GM21381 (cell line): ENCODE measurements around the gene PALM.

Experiments
- ATAC-seq: cut with Tn5 transposase; IDR thresholded peaks from one replicate; pipeline ENCODE4 v1.9.1; 2021; ENCODE audit warnings: mild to moderate bottlenecking, moderate library complexity; ENCODE audit not compliant: unreplicated experiment

Gene PALM

DNA sequence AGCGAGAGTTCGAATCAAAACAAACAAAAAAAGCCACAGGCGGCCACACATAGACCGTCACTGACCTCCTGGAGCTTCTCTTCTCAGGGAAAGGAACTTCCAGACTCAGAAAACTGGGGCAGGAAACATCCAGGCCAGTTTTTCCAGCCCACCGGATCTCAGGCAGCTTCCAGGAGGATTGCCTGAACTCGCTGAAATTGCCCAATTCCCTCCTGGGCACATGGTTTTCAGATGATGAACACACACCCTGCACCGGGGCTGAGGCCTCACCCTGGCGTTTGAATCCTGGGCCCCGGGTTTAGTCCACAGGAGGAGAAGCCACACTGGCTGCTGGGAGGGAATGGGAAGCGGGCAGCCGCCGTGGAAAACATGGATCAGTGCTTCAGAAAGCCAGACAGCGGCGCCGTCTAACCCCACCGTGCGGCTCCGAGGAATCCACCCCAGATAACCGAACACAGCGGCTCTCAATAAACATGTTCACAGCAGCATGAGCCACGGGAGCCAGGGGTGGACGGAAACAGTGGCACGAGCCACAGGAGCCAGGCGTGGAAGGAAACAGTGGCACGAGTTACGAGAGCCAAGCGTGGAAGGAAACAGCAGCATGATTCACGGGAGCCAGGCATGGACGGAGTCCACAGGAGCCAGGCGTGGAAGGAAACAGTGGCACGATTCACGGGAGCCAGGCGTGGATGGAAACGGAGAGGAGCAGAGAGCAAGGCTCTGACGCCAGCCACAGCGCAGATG lies 70.3 kb downstream of the PALM start:
- ATAC-seq = no peak

DNA sequence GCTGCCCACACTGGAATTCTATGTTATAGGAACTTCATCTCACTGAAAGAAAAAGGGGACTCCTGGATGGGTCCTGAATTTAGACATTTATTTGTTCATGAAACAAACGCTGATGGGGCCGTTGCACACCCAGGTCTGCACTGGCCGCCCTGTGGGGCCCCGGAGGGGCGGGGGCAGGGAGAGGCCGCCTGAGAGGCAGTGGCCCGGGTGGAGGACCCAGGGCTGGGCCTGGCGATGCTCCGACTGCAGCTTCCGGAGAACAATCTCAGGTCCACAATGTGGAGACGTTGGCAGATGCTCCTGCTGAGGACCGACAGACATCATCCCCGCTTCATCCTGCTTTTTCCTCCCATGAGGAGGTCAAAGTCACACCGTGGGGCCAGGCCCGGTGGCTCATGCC lies 72.2 kb downstream of the PALM start:
- no peak for ATAC-seq

DNA sequence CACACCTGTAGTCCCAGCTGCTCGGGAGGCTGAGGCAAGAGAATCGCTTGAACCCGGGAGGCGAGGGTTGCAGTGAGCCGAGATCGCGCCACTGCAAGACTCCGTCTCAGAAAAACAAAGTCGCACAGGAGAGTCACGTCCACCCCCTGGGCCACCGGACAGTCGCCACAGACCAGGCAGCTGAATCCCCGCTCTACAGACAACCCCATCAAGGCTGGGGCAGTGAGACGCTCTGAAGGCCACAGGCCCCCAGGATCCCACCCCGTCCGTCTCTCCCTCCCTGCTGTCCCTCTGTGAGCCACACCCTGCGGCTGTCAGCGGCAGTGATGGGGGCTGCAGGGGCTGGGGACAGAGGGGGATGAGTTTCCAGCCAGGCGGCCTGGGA lies 73.1 kb downstream of the PALM start:
- ATAC-seq = no peak

DNA sequence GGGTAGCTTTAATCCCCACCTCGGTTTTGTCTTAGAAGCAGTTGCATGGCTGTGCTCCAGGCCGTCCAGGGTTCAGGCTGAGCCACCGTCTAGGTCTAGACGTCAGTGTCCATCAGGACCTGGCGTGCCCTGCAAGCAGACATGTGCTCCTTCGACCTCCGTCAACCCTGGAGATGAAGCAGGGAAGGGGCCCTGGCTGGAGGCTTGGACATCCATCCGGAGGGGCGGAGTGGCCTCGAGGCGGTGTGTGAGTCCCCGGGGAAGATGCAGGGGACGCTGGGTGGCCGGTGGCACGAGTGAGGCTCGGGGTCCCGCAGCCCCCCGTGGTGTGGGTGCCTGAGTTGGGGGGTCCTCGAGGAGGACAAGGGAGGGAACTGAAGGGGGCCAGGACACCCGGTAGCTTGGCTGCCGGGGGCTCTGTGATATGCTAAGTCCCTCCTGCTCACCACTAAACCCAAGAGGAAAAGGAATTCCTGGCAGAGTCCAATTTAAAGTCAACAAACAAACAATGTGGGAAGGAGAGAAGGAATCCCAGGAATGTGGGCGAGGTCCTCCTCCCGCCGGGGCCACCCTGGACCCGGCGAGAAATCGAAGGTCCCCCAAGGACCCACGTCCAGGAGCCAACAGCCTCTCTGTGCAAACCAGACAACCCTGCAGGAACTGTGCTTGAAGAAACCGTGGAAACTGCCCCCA lies 73.6 kb downstream of the PALM start:
- no peak for ATAC-seq

DNA sequence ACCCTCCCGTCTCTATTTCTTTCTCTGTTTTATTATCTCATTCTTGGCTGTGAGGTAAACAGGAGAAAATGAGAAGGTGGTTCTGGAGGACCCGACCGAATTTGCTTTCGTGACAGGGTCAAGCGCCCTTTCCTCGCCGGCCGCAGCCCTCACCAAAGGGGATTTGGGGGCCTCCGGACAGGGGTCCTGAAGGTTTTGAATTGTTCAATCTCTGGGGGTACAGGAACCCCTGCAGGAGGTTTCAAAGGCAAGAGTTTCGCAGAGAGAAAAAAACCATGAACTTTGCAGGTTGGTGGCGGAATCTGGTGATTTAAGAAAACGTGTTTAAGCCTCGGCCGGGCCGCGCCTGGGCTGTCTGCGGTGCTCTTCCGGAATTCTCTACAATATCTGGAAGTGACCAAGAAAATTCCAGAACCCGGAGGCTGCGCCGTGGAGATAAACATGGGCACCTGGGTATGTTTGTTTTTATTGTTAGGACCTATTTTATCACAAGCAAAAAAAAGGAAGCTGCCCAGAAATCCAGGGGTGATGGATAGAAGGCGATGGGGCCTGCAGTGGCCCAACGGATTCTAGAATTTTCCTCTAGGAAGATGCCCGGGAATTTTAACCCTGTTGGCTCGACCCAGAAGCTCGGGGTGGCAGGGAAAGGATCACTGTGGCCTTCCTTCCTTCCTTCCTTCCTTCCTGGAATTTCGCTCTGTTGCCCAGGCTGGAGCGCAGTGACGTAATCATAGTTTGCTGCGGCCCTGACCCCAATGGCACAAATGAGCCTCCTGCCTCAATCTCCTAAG lies 74.3 kb downstream of the PALM start:
- ATAC-seq = no peak

GRCh38 chr19:784541-784940 lies 75.8 kb downstream of the PALM start:
- no peak for ATAC-seq

GRCh38 chr19:787536-787935 lies 78.8 kb downstream of the PALM start:
- no peak for ATAC-seq

DNA sequence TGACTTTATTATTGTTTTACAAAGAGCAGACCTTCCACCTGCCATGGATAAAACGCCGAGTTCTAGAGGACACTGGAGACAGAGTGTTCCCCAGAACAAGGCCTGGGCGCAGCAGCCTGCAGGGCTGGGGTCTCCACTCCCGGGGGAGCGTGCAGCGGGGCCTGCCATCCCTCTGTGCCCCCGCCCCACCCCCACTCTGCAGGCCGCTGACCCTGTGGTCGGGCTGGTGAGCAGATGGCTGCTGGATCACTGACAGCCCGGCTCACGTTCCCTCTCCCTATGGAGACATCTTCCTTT lies 79.9 kb downstream of the PALM start:
- ATAC-seq = no peak

DNA sequence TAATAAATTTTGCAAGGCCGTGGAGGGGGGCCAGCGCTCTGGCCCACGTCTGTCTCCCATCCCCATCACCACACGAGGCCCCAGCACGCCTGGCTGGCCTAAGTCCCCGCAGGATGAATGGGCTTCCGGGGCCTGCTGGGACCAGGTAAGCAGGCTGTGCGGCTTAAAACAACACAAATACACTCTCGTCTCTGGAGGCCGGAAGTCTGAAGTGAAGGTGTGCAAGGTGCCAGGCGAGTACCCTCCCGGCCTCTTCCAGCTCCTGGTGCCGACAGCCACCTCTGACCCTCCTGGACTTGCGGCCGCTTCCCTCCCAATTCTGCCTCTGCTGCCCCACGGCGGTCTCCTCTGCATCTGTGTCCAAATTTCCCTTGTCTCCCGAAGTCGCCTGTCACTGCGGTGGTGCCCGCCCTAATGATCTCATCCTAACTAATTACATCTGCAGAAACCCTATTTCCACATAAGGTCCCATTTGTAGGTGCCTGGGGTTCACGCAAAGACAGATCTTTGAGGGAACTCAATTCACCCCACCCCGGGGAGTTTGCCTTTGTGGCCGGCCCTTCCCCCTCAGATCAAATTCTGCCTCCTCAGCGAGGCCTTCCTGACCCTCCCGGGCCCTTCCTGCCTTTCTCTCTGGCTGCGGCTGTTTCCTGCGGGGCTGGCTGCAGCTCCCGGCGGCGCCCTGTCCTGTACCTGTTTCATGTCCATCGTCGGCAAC lies 80.4 kb downstream of the PALM start:
- no peak for ATAC-seq

DNA sequence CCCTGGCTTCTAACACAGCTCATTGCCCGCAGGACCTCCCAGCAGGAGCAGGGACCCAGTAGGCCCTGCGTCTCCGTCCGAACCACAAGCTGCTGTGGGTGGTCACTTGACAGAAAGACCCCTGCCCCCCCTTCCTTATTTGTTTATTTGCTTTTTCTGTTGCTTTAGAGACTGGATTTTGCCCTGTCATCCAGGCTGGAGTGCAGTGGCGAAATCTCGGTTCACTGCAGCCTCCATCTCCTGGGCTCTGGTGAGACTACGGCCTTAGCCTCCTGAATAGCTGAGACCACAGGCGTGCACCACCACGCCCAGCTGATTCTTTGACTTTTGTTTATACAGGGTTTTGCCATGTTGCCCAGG lies 80.9 kb downstream of the PALM start:
- ATAC-seq = no peak

- ATAC-seq = no peak
Observed at GRCh38 chr19:791007-791566, 82.4 kb downstream of the PALM start.

- ATAC-seq = no peak
Observed at GRCh38 chr19:791567-792305, 83.0 kb downstream of the PALM start.

DNA sequence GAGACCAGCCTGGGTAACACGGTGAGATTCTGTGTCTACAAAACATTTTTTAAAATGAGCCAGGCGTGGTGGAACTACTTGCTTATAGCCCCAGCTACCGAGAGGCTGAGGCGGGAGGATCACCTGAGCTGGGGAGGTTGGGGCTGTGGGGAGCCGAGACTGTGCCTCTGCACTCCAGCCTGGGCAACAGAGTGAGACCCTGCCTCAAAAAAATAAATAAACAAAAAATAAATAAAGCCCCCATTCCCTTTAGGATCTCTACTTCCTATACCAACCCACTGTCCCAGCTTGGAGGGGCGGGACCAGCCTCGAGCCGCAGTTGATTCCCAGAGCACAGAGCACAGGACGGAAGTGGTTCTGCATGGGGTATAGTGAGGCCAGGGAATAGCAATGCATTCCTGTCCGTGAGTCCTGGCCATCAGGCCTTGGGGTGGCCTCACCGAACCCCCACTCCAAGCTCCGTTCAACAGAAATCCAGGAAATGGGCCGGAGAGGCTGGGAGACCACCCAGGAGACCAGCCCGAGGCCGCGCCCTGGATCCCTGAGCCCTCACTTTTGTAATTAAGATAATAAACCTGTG lies 83.7 kb downstream of the PALM start:
- ATAC-seq = no peak

DNA sequence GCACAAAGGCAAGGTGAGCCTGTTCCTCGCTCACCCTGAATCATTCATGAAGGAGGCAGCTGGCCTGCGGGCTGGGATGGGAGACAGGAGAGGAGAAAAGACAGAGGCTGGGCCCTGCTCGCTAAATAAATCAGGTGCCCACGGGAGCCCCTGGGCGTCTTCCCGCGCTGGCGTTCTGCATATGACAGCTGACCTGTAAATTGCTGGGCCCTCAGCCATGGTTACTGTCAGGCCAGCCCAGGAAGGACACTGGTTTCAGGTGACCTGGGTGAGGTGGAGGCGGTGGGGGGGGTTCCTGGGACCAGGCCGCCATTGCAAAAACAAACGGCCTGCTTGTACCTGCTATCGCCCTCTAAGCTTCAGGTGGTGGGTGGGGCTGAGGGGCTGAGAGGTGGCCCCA lies 85.1 kb downstream of the PALM start:
- ATAC-seq = no peak

- ATAC-seq = no peak
Observed at GRCh38 chr19:795073-795611, 86.4 kb downstream of the PALM start.

DNA sequence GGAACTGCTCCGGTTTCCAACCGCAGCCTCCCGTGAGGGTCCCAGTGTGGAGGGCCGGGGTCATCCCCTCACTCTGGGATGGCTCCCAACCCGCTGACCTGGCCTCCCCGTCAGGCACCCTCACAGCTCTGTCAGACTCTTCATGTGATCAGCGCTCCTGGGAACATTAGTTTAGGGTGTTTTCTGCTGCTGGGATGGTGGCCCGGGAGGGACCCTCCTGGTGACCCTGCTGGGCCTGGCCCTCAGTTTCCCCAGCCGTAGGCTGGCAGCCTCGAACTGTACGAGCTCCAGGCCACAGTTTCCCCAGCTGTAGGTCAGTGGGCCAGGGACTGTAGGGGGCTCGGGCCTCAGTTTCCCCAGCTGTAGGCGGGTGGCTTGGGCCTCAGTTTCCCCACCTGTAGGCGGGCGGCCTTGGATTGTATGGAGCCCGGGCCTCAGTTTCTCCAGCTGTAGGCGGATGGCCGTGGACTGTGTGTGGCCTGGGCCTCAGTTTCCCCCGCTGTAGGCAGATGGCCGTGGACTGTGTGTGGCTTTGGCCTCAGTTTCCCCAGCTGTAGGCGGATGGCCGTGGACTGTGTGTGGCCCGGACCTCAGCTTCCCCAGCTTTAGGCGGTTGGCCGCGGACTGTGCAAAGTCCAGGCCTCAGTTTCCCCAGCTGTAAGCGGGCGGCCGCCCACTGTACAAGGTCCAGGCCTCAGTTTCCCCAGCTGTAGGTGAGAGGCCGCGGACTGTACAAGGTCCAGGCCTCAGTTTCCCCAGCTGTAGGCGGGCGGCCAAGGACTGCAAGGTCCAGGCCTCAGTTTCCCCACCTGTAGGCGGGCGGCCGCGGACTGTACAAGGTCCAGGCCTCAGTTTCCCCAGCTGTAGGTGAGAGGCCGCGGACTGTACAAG lies 87.2 kb downstream of the PALM start:
- no peak for ATAC-seq

- ATAC-seq = peak; percentile 74
Observed at GRCh38 chr19:796692-797527, 88.2 kb downstream of the PALM start, which contains the start of gene PTBP1. Gene PTBP1, plus strand, starts transcription at chr19:797452. Its CDS starts 46 bp downstream, at chr19:797498.
